ENCODE data around the gene TBL3. TPM values are rescaled to one million over a fixed set of nuclear protein-coding genes. Genes with fewer than 3 reads are reported as not detected.

TBL3 gene
- total and polyA plus RNA-seq, 9 of the 15 experiments (the other 6 are each of a cell fraction or from before 2014, with no cell fraction given), result 0.97 to 117 (median 24.5) TPM

DNA sequence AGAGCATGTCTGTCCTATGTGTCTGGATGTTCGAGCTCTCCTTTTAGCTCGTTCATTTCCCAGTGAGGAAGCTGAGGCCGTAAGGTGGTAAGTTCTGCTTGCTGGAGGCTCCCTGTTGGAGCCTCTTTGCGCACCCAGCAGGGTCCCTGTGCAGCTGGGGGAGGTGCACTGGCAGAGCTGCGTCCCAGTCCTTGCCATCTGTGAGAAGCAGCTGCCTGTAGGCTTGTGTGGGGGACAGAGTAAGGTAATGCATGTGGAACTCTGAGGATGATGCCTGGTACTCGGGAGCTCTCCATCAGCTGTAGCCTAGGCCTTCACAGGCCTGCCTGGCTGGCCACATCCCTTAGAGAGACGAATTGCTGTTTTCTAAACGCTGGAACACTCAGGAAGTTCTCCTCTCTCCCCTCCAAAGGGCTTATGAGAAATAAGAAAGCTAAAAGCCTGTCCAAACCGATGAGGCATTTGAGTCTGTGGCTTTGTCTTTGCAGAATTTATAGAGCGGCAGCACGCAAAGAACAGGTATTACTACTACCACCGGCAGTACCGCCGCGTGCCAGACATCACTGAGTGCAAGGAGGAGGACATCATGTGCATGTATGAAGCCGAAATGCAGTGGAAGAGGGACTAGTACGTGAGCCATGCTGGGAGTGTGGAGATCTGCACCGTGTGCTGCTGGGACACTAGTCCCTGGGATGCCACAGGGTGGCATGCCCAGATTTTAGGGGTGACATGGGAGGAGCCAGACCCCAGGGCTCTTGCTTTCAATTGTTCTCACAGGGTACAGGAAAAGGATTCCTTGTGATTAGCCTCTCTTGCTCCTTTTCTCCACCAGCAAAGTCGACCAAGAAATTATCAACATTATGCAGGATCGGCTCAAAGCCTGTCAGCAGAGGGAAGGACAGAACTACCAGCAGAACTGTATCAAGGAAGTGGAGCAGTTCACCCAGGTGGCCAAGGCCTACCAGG lies 10.9 kb upstream of the TBL3 start (continued):
- TF ChIP-seq, protein P1, sequence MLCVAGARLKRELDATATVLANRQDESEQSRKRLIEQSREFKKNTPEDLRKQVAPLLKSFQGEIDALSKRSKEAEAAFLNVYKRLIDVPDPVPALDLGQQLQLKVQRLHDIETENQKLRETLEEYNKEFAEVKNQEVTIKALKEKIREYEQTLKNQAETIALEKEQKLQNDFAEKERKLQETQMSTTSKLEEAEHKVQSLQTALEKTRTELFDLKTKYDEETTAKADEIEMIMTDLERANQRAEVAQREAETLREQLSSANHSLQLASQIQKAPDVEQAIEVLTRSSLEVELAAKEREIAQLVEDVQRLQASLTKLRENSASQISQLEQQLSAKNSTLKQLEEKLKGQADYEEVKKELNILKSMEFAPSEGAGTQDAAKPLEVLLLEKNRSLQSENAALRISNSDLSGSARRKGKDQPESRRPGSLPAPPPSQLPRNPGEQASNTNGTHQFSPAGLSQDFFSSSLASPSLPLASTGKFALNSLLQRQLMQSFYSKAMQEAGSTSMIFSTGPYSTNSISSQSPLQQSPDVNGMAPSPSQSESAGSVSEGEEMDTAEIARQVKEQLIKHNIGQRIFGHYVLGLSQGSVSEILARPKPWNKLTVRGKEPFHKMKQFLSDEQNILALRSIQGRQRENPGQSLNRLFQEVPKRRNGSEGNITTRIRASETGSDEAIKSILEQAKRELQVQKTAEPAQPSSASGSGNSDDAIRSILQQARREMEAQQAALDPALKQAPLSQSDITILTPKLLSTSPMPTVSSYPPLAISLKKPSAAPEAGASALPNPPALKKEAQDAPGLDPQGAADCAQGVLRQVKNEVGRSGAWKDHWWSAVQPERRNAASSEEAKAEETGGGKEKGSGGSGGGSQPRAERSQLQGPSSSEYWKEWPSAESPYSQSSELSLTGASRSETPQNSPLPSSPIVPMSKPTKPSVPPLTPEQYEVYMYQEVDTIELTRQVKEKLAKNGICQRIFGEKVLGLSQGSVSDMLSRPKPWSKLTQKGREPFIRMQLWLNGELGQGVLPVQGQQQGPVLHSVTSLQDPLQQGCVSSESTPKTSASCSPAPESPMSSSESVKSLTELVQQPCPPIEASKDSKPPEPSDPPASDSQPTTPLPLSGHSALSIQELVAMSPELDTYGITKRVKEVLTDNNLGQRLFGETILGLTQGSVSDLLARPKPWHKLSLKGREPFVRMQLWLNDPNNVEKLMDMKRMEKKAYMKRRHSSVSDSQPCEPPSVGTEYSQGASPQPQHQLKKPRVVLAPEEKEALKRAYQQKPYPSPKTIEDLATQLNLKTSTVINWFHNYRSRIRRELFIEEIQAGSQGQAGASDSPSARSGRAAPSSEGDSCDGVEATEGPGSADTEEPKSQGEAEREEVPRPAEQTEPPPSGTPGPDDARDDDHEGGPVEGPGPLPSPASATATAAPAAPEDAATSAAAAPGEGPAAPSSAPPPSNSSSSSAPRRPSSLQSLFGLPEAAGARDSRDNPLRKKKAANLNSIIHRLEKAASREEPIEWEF (CRISPR knock-in tag; IDR thresholded peaks at IDR 0.05), result no peak
- TF ChIP-seq RBBP5 (IDR thresholded peaks at IDR 0.05; ENCODE audit: borderline replicate concordance, insufficient read depth, low read length, poor library complexity, severe bottlenecking) (no peak), CBX1 (IDR thresholded peaks at IDR 0.05; ENCODE audit: low read depth) (peak; percentile 39; the same call in 1 of the 2 replicates), ZNF217 (CRISPR knock-in tag; IDR thresholded peaks at IDR 0.05) (no peak), THRAP3 (IDR thresholded peaks at IDR 0.05; ENCODE audit: borderline replicate concordance) (peak; percentile 90), SIX5 (IDR thresholded peaks at IDR 0.05; ENCODE audit: borderline replicate concordance in 1 of 2, insufficient read depth in 1 of 2, low read depth in 1 of 2, low read length in 2 of 2) (no peak), MTA3 (IDR thresholded peaks at IDR 0.05; ENCODE audit: borderline replicate concordance) (peak; percentile 38; the same call in 1 of the 2 replicates), ESRRA (IDR thresholded peaks at IDR 0.05; ENCODE audit: borderline replicate concordance, low read depth) (no peak), ZNF445 (CRISPR knock-in tag; IDR thresholded peaks at IDR 0.05; ENCODE audit: low read depth) (0 out of 2 replicates have a peak, but pooled peaks have one; percentile 59), C11orf30 (IDR thresholded peaks at IDR 0.05; ENCODE audit: low read depth) (no peak), EHMT2 (IDR thresholded peaks at IDR 0.05) (no peak), ZNF354B (CRISPR knock-in tag; IDR thresholded peaks at IDR 0.05) (peak; percentile 21; the same call in 1 of the 2 replicates)
- TF ChIP-seq, protein P2, sequence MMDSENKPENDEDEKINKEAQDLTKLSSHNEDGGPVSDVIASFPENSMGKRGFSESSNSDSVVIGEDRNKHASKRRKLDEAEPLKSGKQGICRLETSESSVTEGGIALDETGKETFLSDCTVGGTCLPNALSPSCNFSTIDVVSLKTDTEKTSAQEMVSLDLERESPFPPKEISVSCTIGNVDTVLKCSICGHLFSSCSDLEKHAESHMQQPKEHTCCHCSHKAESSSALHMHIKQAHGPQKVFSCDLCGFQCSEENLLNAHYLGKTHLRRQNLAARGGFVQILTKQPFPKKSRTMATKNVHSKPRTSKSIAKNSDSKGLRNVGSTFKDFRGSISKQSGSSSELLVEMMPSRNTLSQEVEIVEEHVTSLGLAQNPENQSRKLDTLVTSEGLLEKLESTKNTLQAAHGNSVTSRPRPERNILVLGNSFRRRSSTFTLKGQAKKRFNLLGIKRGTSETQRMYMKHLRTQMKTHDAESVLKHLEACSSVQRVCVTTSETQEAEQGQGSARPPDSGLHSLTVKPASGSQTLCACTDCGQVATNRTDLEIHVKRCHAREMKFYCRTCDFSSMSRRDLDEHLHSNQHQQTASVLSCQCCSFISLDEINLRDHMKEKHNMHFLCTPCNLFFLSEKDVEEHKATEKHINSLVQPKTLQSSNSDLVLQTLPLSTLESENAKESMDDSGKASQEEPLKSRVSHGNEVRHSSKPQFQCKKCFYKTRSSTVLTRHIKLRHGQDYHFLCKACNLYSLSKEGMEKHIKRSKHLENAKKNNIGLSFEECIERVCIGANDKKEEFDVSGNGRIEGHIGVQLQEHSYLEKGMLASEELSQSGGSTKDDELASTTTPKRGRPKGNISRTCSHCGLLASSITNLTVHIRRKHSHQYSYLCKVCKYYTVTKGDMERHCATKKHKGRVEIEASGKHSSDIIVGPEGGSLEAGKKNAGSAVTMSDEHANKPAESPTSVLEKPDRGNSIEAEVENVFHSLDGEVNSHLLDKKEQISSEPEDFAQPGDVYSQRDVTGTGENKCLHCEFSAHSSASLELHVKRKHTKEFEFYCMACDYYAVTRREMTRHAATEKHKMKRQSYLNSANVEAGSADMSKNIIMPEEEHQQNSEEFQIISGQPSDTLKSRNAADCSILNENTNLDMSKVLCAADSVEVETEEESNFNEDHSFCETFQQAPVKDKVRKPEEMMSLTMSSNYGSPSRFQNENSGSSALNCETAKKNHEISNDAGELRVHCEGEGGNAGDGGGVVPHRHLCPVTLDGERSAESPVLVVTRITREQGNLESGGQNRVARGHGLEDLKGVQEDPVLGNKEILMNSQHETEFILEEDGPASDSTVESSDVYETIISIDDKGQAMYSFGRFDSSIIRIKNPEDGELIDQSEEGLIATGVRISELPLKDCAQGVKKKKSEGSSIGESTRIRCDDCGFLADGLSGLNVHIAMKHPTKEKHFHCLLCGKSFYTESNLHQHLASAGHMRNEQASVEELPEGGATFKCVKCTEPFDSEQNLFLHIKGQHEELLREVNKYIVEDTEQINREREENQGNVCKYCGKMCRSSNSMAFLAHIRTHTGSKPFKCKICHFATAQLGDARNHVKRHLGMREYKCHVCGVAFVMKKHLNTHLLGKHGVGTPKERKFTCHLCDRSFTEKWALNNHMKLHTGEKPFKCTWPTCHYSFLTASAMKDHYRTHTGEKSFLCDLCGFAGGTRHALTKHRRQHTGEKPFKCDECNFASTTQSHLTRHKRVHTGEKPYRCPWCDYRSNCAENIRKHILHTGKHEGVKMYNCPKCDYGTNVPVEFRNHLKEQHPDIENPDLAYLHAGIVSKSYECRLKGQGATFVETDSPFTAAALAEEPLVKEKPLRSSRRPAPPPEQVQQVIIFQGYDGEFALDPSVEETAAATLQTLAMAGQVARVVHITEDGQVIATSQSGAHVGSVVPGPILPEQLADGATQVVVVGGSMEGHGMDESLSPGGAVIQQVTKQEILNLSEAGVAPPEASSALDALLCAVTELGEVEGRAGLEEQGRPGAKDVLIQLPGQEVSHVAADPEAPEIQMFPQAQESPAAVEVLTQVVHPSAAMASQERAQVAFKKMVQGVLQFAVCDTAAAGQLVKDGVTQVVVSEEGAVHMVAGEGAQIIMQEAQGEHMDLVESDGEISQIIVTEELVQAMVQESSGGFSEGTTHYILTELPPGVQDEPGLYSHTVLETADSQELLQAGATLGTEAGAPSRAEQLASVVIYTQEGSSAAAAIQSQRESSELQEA (IDR thresholded peaks at IDR 0.05; ENCODE audit: low read depth), result no peak
